ENCODE results near the gene HARBI1.
"Not testable (repeated sequence)": the region's sequence is repeated elsewhere in the genome, so short reads cannot be mapped to it uniquely, and the experiment has no call there.

HARBI1 gene

GRCh38 chr11:46594785-46595184, 22.2 kb downstream of the HARBI1 start:
- DNase-seq = no peak

DNA sequence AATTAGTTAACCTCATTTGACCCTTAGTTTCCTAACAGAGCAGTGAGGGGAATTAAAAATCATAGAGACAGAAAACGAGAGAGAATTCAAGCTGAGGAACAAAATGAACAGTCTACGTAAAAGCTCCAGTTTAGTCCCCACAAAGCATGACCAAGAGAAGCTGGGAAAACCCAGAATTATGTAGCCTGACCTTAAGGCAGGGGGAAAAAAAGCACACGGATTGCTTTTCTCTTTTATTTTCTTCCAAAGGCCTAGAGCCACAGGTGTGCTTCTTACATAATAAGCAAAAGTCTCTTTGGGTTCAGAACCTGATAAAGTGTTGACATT, 22.7 kb downstream of the HARBI1 start:
- DNase-seq = no peak

- no peak for DNase-seq
Measured at GRCh38 chr11:46593550-46594373, 23.3 kb downstream of the HARBI1 start, which contains the start of gene AMBRA1. Gene AMBRA1, minus strand, starts transcription at chr11:46594023. Its CDS starts 45,643 bp downstream, at chr11:46548380.

DNA sequence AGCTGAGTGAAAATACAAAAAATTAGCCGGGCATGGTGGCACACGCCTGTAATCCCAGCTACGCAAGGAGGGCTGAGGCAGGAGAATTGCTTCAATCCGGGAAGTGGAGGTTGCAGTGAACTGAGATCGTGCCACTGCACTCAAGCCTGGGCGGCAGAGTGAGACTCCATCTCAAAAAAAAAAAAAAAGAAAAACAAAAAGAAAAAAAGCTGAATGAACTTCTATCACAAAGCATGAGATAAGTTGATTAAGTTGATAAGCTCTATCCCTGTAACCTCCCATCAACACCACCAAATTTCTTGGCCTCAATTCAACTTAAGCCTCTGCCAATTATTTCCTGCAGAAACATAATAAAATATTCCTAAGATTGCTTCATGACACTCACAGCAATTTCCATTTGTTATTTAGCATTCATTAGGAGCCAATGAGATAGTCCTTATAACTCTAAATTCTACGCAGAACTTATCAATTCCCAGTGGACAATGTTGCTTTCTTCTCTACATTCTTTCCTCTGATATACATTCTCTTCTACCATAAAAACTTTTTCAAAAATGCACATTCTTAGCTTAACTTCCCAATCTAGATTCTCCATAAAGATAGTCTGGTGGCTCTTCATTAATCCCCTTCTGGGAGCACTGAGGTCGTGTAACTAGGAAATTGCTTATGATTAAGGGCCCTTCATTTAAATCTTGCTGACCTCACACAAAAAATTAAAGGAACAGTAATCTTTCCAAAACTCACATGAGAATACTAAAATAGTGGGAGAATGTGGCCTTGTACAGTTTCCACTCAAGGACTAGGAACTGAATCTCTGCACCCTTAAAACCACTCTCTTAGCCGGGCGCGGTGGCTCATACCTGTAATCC, 26.1 kb downstream of the HARBI1 start:
- DNase-seq = no peak

DNA sequence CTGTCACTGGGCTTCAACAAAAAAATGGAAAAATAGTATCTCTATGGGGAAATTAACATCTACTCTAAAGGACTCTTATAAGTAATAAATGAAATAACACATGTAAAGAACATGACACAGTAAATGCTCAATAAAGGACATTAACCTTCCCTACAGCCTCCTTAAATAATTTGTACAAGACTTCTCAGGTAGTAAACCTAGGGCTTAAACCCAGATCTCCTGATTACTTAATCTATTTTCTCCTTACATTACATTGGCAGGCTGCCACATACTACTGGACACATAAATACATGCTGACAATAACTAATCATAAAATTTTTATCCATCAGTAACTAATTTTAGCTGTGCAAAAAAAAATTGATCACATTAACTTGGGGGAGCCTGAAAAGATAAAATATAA, 28.1 kb downstream of the HARBI1 start:
- no peak for DNase-seq

DNA sequence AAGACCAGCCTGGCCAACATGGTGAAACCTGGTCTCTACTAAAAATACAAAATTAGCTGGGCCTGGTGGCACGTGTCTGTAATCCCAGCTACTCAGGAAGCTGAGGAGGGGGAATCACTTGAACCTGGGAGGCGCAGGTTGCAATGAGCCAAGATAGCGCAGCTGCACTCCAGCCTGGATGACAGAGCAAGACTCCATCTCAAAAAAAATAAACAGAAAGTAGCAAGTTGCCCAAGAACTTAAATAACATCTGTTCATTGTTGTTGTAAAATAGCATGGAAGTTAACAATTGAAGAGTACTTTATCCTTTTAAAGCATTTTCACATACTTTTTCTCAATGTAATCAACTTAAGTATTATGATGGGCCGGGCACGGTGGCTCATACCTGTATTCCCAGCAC, 28.9 kb downstream of the HARBI1 start:
- no peak for DNase-seq

DNA sequence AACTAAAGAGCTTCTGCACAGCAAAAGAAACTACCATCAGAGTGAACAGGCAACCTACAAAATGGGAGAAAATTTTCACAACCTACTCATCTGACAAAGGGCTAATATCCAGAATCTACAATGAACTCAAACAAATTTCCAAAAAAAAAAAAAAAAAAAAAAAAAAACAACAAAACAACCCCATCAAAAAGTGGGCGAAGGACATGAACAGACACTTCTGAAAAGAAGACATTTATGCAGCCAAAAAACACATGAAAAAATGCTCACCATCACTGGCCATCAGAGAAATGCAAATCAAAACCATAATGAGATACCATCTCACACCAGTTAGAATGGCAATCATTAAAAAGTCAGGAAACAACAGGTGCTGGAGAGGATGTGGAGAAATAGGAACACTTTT, 33.5 kb downstream of the HARBI1 start:
- DNase-seq = not testable (repeated sequence)

DNA sequence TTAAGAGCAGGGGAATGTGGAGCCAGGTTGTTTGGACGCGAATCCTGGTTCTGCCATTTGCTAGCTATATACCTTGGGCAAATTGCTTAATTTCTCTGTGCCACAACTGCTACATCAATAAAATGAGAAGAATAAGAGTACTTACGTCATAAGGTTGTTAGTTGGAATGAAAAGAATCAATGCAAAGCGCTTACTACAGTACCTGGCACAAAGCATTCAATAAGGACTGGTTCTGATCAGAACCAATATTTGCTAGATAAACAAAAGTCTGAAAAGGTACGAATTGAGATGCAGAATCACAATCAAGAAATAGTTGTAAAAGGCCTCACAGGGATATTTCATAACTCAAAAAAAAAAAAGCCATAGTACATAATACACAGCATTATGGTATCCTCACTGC, 34.4 kb downstream of the HARBI1 start:
- DNase-seq = no peak

DNA sequence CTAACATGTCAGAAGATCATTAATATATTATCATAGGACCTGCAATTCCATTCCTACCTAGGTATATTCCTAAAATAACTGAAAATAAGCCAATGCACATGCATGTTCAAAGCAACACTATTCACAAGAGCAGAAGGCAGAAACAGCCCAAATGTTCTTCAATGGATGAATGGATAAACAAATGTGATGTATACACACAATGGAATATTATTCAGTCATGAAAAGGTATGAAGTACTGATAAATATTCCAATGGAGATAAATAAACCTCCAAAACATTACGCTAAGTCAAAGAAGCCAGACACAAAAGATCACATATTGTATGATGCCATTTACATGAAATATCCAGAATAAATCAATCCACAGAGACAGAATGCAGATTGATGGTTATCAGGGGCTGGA, 40.0 kb downstream of the HARBI1 start:
- DNase-seq = no peak

- no peak for DNase-seq
Measured at GRCh38 chr11:46574656-46575055, 42.4 kb downstream of the HARBI1 start.

DNA sequence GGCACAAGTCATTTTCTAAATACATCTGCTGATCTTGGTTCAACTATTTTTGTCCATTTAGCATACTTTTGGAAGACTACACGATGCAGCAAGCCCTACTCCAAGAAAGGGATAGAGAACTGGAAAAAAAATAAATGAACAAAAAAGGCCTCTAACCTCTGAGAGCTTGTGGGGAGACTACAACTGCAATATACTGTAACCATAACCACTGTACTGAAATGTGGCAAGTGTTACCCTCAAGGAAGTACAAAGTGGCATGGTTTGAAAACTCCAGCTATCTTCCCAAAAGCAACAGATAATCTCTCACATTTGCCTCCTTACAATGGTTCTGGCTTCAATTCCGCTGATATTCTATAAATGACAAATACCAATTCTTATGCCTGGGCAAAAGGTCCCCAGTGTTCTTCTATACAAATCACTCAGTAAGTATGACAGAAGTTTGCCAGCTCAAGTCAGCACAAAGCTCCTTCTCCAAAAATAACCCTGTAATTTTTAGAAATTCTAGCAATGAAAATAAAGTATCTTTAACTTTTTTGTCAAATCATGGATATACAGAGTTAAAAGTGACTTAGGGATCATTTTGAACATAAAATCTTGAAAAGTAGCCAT, 46.1 kb downstream of the HARBI1 start:
- DNase-seq = no peak

DNA sequence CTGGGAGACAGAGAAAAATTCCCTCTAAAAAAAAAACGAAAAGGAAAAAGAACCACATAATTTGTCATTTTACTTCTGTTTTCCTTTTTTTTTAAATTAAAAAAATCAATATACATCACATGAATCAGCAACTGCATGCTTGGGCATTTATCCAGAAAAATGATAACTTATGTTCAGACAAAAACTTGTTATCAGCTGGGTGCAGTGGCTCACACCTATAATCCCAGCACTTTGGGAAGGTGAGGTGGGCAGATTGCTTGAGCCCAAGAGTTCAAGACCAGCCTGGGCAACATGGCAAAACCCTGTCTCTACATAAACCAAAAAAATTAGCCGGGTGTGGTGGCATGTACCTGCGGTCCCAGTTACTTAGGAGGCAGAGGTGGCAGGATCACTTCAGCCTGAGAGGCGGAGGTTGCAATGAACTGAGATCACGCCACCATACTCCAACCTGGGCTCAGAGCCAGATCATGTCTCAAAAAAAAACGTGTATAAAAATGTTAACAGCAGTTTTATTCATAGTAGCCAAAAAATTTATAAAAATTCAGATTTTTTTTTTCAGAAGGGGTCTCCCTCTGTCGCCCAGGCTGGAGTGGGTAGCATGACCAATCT, 51.7 kb downstream of the HARBI1 start:
- DNase-seq = no peak

GRCh38 chr11:46564459-46564858, 52.6 kb downstream of the HARBI1 start:
- no peak for DNase-seq

DNA sequence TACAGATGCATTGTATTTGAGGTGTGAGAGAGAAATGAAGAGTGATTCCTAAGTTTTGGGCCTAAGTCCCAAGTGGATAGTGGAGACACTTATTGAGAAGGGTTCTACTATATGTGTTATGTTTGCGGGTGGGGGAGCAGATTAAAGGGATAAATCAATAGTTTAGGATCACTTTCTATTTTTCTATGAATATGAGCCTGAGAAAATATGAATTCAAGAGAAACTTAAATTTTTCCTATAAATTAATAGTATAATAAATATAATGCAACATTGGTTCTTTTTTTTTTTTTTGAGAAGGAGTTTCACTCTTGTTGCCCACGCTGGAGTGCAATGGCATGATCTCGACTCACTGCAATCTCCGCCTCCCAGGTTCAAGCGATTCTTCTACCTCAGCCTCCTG, 54.5 kb downstream of the HARBI1 start:
- no peak for DNase-seq

GRCh38 chr11:46560300-46560991, 56.6 kb downstream of the HARBI1 start:
- DNase-seq = no peak

- DNase-seq = no peak
Measured at GRCh38 chr11:46559815-46560214, 57.2 kb downstream of the HARBI1 start.

- DNase-seq = no peak
Measured at GRCh38 chr11:46557684-46558151, 59.3 kb downstream of the HARBI1 start.

GRCh38 chr11:46555267-46556054, 61.6 kb downstream of the HARBI1 start:
- DNase-seq = no peak

GRCh38 chr11:46554213-46555147, 62.5 kb downstream of the HARBI1 start:
- no peak for DNase-seq

DNA sequence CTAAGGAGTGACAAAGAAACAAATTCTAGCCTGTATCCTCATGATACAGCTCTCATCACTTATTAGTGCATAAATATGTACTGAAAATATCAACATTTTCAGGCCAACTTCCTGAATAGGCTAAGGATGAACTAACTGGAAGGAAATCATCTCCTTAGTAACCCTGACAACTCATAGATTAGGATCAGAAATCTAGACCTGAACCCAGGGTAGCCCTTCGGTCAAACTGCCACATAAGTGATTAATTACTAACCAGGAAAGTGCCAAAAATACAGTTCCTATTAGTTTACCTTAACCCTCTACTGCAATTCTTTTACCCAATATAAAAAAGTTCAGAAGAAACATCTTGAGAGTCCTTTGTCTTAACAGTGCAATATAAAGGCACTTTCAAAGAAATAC, 63.2 kb downstream of the HARBI1 start:
- DNase-seq = no peak
